ENCODE data around the gene VCAM1.

VCAM1 gene

DNA sequence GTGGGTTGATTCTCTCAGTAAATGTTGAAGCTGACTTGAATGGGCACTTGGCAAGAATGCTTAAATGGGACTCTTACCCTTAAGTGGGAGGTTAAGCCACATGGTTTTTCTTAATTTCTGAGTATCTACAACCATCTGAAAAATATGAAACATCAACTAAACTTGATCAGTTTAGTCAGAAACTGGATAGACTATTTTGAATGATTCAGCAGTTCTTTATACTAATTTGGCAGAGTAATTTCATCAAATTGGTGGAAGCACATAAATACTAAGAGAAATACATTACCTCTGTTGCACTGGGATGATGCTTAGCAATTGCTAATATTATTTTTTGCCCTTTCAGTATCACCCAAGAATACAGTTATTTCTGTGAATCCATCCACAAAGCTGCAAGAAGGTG lies 4.7 kb downstream of the VCAM1 start:
- Histone ChIP-seq H3K27ac (ENCODE audit: low read length) (no peak overlapping the region), H3K4me1 (ENCODE audit: insufficient read depth, low read length) (peaks cover 5% of the 10 kb centered on the region; the same call in 1 of the 2 replicates), H3K4me3 (ENCODE audit: low read length) (no peak overlapping the region), H3K9me3 (ENCODE audit: insufficient read depth, low read depth, low read length) (no peaks in the 10 kb centered on the region), H3K27me3 (ENCODE audit: insufficient read depth, low read length) (no peaks in the 10 kb centered on the region; the same call in 1 of the 2 replicates), H3K36me3 (ENCODE audit: insufficient read depth, low read depth, low read length) (no peaks in the 10 kb centered on the region), H3K9ac (ENCODE audit: low read depth, low read length) (no peak overlapping the region)

GRCh38 chr1:100730130-100730529 lies 10.6 kb downstream of the VCAM1 start:
- no peak overlapping the region for H3K9ac ChIP-seq (ENCODE audit: low read depth, low read length)

DNA sequence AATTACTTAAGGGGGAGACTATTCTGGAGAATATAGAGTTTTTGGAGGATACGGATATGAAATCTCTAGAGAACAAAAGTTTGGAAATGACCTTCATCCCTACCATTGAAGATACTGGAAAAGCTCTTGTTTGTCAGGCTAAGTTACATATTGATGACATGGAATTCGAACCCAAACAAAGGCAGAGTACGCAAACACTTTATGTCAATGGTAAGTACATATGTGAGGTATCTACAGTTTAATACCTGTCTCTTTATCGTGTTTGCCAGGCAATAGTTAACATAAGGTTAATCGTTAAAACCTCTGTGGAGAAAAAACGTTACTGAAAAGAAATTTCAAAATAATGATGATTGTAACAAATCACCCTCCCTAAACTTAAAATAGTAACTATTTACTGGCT lies 11.8 kb downstream of the VCAM1 start:
- no peak overlapping the region for H3K9ac ChIP-seq (ENCODE audit: low read depth, low read length)
- H3K27me3 ChIP-seq (ENCODE audit: insufficient read depth, low read length): no peaks in the 10 kb centered on the region
- H3K4me1 ChIP-seq (ENCODE audit: insufficient read depth, low read length): no peaks in the 10 kb centered on the region
- no peaks in the 10 kb centered on the region for H3K9me3 ChIP-seq (ENCODE audit: insufficient read depth, low read depth, low read length)
- H3K27ac ChIP-seq (ENCODE audit: low read length): no peak overlapping the region
- H3K36me3 ChIP-seq (ENCODE audit: insufficient read depth, low read depth, low read length): no peaks in the 10 kb centered on the region
- no peak overlapping the region for H3K4me3 ChIP-seq (ENCODE audit: low read length)

More at GRCh38 chr1:100730130-100730529, 10.6 kb downstream of the VCAM1 start:
- H3K36me3 ChIP-seq (ENCODE audit: insufficient read depth, low read depth, low read length): no peaks in the 10 kb centered on the region
- H3K4me3 ChIP-seq (ENCODE audit: low read length): no peak overlapping the region
- H3K4me1 ChIP-seq (ENCODE audit: insufficient read depth, low read length): no peaks in the 10 kb centered on the region
- H3K9me3 ChIP-seq (ENCODE audit: insufficient read depth, low read depth, low read length): no peaks in the 10 kb centered on the region
- H3K27me3 ChIP-seq (ENCODE audit: insufficient read depth, low read length): no peaks in the 10 kb centered on the region
- no peak overlapping the region for H3K27ac ChIP-seq (ENCODE audit: low read length)

DNA sequence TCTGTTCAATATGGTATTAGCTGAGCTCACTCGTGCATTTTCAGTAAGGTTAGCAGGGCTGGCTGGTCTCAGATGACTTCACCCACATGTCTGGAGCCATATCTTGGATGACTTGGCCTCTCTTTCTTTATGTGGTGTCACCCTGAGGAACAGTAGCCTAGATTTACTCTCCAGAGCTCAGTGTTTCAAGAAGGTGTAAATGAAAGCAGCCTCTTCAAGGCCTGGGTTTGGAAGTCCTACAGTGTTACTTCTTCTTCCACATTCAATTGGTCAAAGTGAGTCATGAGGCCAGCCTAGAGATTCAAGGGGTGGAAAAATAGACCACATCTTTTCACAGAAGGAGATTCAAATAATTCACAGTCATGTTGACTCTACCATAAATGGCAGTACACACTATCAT lies 12.2 kb downstream of the VCAM1 start:
- H3K27ac ChIP-seq (ENCODE audit: low read length): no peak overlapping the region
- H3K36me3 ChIP-seq (ENCODE audit: insufficient read depth, low read depth, low read length): no peaks in the 10 kb centered on the region
- no peak overlapping the region for H3K9ac ChIP-seq (ENCODE audit: low read depth, low read length)
- H3K4me3 ChIP-seq (ENCODE audit: low read length): no peak overlapping the region
- H3K9me3 ChIP-seq (ENCODE audit: insufficient read depth, low read depth, low read length): no peaks in the 10 kb centered on the region
- no peaks in the 10 kb centered on the region for H3K4me1 ChIP-seq (ENCODE audit: insufficient read depth, low read length)
- H3K27me3 ChIP-seq (ENCODE audit: insufficient read depth, low read length): no peaks in the 10 kb centered on the region

DNA sequence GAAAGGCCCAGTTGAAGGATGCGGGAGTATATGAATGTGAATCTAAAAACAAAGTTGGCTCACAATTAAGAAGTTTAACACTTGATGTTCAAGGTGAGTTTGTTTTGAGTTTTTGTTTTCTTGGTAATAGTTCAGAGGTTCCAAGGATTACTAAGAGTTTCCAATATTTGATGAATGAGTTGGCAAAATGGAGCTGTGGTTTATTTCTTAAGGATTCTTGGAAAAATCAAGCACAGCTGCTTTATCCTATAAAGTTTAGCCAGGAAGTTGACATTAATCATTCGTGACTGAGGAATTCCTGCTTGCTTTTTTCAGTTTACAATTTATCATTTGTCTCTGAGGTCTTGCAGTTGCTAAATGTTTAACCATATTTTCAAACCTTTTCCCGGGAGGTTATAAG lies 15.1 kb downstream of the VCAM1 start:
- Histone ChIP-seq H3K36me3 (ENCODE audit: insufficient read depth, low read depth, low read length) (no peaks in the 10 kb centered on the region), H3K27me3 (ENCODE audit: insufficient read depth, low read length) (no peaks in the 10 kb centered on the region), H3K9ac (ENCODE audit: low read depth, low read length) (no peak overlapping the region), H3K4me1 (ENCODE audit: insufficient read depth, low read length) (no peaks in the 10 kb centered on the region), H3K4me3 (ENCODE audit: low read length) (no peak overlapping the region), H3K27ac (ENCODE audit: low read length) (no peak overlapping the region), H3K9me3 (ENCODE audit: insufficient read depth, low read depth, low read length) (no peaks in the 10 kb centered on the region)

DNA sequence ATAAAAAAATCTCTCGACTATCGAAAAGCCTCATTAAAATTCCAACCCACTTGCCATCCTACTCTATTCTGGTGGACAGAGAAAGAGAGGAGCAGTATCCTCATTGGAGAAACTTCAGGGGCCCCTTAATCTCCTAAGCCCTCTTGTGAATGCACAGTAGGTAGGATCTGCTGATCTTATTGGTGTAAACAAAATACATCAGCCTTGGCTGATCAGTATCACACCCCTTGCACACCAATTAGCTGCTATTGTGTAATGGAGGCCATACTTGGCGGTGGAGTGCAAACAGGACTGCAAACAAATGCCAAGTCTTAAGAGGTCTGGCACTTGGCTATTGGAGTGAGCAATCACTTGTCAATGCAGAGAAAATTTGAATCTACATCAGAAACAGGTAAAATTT lies 15.7 kb downstream of the VCAM1 start:
- no peak overlapping the region for H3K27ac ChIP-seq (ENCODE audit: low read length)
- no peak overlapping the region for H3K9ac ChIP-seq (ENCODE audit: low read depth, low read length)
- no peaks in the 10 kb centered on the region for H3K36me3 ChIP-seq (ENCODE audit: insufficient read depth, low read depth, low read length)
- no peak overlapping the region for H3K4me3 ChIP-seq (ENCODE audit: low read length)
- no peaks in the 10 kb centered on the region for H3K9me3 ChIP-seq (ENCODE audit: insufficient read depth, low read depth, low read length)
- no peaks in the 10 kb centered on the region for H3K27me3 ChIP-seq (ENCODE audit: insufficient read depth, low read length)
- H3K4me1 ChIP-seq (ENCODE audit: insufficient read depth, low read length): no peaks in the 10 kb centered on the region

GRCh38 chr1:100736324-100736723 lies 16.8 kb downstream of the VCAM1 start:
- H3K9ac ChIP-seq (ENCODE audit: low read depth, low read length): no peak overlapping the region
- H3K36me3 ChIP-seq (ENCODE audit: insufficient read depth, low read depth, low read length): no peaks in the 10 kb centered on the region
- no peaks in the 10 kb centered on the region for H3K4me1 ChIP-seq (ENCODE audit: insufficient read depth, low read length)
- no peaks in the 10 kb centered on the region for H3K27me3 ChIP-seq (ENCODE audit: insufficient read depth, low read length)
- H3K9me3 ChIP-seq (ENCODE audit: insufficient read depth, low read depth, low read length): no peaks in the 10 kb centered on the region
- H3K4me3 ChIP-seq (ENCODE audit: low read length): no peak overlapping the region
- no peak overlapping the region for H3K27ac ChIP-seq (ENCODE audit: low read length)

GRCh38 chr1:100736746-100737145 lies 17.2 kb downstream of the VCAM1 start:
- H3K9ac ChIP-seq (ENCODE audit: low read depth, low read length): no peak overlapping the region
- no peak overlapping the region for H3K27ac ChIP-seq (ENCODE audit: low read length)
- H3K4me3 ChIP-seq (ENCODE audit: low read length): no peak overlapping the region
- no peaks in the 10 kb centered on the region for H3K36me3 ChIP-seq (ENCODE audit: insufficient read depth, low read depth, low read length)
- no peaks in the 10 kb centered on the region for H3K27me3 ChIP-seq (ENCODE audit: insufficient read depth, low read length)
- no peaks in the 10 kb centered on the region for H3K4me1 ChIP-seq (ENCODE audit: insufficient read depth, low read length)
- no peaks in the 10 kb centered on the region for H3K9me3 ChIP-seq (ENCODE audit: insufficient read depth, low read depth, low read length)

- Histone ChIP-seq H3K9ac (ENCODE audit: low read depth, low read length) (no peak overlapping the region), H3K27me3 (ENCODE audit: insufficient read depth, low read length) (no peaks in the 10 kb centered on the region), H3K4me3 (ENCODE audit: low read length) (no peak overlapping the region), H3K36me3 (ENCODE audit: insufficient read depth, low read depth, low read length) (no peaks in the 10 kb centered on the region), H3K4me1 (ENCODE audit: insufficient read depth, low read length) (no peaks in the 10 kb centered on the region; the same call in 1 of the 2 replicates), H3K9me3 (ENCODE audit: insufficient read depth, low read depth, low read length) (no peaks in the 10 kb centered on the region), H3K27ac (ENCODE audit: low read length) (no peak overlapping the region)
These were observed 27.0 kb downstream of the VCAM1 start for GRCh38 chr1:100746542-100746932.

DNA sequence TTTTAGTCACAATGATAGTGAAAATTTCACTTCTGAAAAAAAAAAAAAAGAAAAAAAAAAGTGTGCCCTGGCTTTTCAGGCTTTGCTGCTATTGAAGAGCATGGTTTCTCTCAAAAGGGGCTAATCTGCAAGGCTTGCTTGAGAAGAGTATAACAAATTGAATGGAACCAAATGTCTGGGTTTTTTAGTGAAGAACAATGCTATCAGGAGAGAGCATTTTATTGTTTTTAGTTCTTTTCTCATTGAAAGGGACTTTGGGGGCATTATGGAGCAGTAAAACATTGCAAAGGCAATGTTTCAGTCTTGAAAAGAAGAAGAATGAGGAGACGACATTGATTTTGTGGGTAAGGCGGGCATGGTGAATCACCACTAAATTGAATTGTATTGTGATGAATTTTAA lies 28.2 kb downstream of the VCAM1 start:
- H3K36me3 ChIP-seq (ENCODE audit: insufficient read depth, low read depth, low read length): no peaks in the 10 kb centered on the region
- H3K27me3 ChIP-seq (ENCODE audit: insufficient read depth, low read length): no peaks in the 10 kb centered on the region
- H3K9me3 ChIP-seq (ENCODE audit: insufficient read depth, low read depth, low read length): no peaks in the 10 kb centered on the region
- H3K9ac ChIP-seq (ENCODE audit: low read depth, low read length): no peak overlapping the region
- H3K27ac ChIP-seq (ENCODE audit: low read length): no peak overlapping the region
- no peaks in the 10 kb centered on the region; the same call in 1 of the 2 replicates for H3K4me1 ChIP-seq (ENCODE audit: insufficient read depth, low read length)
- no peak overlapping the region for H3K4me3 ChIP-seq (ENCODE audit: low read length)

DNA sequence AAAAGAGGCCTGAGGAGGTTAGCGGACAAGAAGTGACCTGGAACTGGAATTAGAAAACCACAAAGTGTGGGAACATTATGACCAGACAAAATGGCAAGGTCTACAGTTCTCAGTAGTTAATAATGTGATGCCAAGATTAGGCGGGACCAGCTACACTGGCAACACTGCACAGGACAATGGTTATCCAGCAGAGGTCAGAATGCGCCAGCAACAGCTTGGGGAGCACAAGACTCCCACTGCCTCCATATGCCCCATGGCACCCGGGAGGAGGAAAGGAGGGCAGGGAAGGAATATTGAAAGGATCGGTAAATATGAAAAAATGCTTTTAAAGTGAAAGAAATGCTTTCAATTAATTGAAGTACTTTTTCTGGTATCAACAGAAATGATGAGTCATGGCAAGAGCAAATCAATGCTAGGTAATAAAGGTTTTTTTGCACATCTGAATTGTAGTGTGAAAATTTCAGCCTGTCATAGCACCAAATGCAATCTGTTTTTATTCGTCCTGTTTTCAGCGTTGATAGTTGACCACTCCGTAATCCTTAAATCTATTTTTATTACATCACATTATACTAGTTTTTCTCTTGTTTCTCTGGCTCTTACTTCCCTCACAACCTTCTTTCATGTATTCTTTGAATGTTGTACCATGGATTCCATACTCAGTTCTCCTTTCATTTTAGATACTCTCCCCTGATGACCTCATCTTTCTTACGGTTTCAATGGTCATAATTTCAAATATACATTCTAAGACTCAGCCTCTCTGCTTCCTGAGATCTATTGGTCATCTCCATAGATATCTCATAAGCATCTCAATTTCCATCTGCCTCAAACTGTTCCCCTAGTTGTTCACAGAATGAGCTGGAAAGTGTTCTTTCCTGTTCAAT lies 30.7 kb downstream of the VCAM1 start:
- Histone ChIP-seq H3K9me3 (ENCODE audit: insufficient read depth, low read depth, low read length) (no peaks in the 10 kb centered on the region), H3K4me1 (ENCODE audit: insufficient read depth, low read length) (no peaks in the 10 kb centered on the region; the same call in 1 of the 2 replicates), H3K4me3 (ENCODE audit: low read length) (no peak overlapping the region), H3K27me3 (ENCODE audit: insufficient read depth, low read length) (no peaks in the 10 kb centered on the region), H3K36me3 (ENCODE audit: insufficient read depth, low read depth, low read length) (no peaks in the 10 kb centered on the region), H3K27ac (ENCODE audit: low read length) (no peak overlapping the region), H3K9ac (ENCODE audit: low read depth, low read length) (no peak overlapping the region)

GRCh38 chr1:100752791-100753190 lies 33.2 kb downstream of the VCAM1 start:
- Histone ChIP-seq H3K36me3 (ENCODE audit: insufficient read depth, low read depth, low read length) (no peaks in the 10 kb centered on the region), H3K4me1 (ENCODE audit: insufficient read depth, low read length) (no peaks in the 10 kb centered on the region; the same call in 1 of the 2 replicates), H3K27me3 (ENCODE audit: insufficient read depth, low read length) (no peaks in the 10 kb centered on the region), H3K27ac (ENCODE audit: low read length) (no peak overlapping the region), H3K9me3 (ENCODE audit: insufficient read depth, low read depth, low read length) (no peaks in the 10 kb centered on the region), H3K4me3 (ENCODE audit: low read length) (no peak overlapping the region), H3K9ac (ENCODE audit: low read depth, low read length) (no peak overlapping the region)
